ENCODE data around the gene PYCARD. TPM values are rescaled to one million over a fixed set of nuclear protein-coding genes. Genes with fewer than 3 reads are reported as not detected.

Gene PYCARD
- total RNA-seq, 4 donors from 2014 or later: 33.3 to 128 (median 90.6) TPM

GRCh38 chr16:31228206-31228605, 25.6 kb upstream of the PYCARD start:
- intact Hi-C loops (cut with DNase I; ENCODE audit: low total_unique reads): no loop called here
- in situ Hi-C loops (cut with MboI; ENCODE audit: low pct_ligation_motif_present in 1 of 4, low pct_unique_long_range_greater_than_20kb in 1 of 4, low sequenced_read_pairs in 3 of 4): no loop called here
- Histone ChIP-seq H3K36me3 (no peaks in the 10 kb centered on the region), H3K27me3 (no peaks in the 10 kb centered on the region), H3K9me3 (no peaks in the 10 kb centered on the region), H3K4me3 (no peak overlapping the region), H3K4me1 (no peaks in the 10 kb centered on the region), H3K27ac (no peak overlapping the region)
- DNase-seq: no peak
- WGBS, 2 donors (ENCODE audit: low coverage in 1 of 2): 95 to 100% methylated on average over 1 to 4 of the region's 4 CpGs
- TF ChIP-seq EP300 (IDR thresholded peaks at IDR 0.05; ENCODE audit: low read depth) (no peak), POLR2AphosphoS5 (IDR thresholded peaks at IDR 0.05) (no peak), CTCF (IDR thresholded peaks at IDR 0.05) (no peak), POLR2A (IDR thresholded peaks at IDR 0.05) (no peak)

GRCh38 chr16:31225193-31225592, 22.6 kb upstream of the PYCARD start:
- no peak overlapping the region for H3K4me3 ChIP-seq
- H3K4me1 ChIP-seq: no peaks in the 10 kb centered on the region
- no peaks in the 10 kb centered on the region for H3K36me3 ChIP-seq
- intact Hi-C loops (cut with DNase I; ENCODE audit: low total_unique reads) (no loop called here), in situ Hi-C loops (cut with MboI; ENCODE audit: low pct_ligation_motif_present in 1 of 4, low pct_unique_long_range_greater_than_20kb in 1 of 4, low sequenced_read_pairs in 3 of 4) (no loop called here)
- 88 to 94% methylated on average over 1 to 3 of the region's 3 CpGs for WGBS, 2 donors (ENCODE audit: low coverage in 1 of 2)
- H3K9me3 ChIP-seq: no peaks in the 10 kb centered on the region
- H3K27ac ChIP-seq: no peak overlapping the region
- DNase-seq: no peak
- TF ChIP-seq CTCF (IDR thresholded peaks at IDR 0.05) (no peak), POLR2A (IDR thresholded peaks at IDR 0.05) (no peak), POLR2AphosphoS5 (IDR thresholded peaks at IDR 0.05) (no peak), EP300 (IDR thresholded peaks at IDR 0.05; ENCODE audit: low read depth) (no peak)
- no peaks in the 10 kb centered on the region for H3K27me3 ChIP-seq

DNA sequence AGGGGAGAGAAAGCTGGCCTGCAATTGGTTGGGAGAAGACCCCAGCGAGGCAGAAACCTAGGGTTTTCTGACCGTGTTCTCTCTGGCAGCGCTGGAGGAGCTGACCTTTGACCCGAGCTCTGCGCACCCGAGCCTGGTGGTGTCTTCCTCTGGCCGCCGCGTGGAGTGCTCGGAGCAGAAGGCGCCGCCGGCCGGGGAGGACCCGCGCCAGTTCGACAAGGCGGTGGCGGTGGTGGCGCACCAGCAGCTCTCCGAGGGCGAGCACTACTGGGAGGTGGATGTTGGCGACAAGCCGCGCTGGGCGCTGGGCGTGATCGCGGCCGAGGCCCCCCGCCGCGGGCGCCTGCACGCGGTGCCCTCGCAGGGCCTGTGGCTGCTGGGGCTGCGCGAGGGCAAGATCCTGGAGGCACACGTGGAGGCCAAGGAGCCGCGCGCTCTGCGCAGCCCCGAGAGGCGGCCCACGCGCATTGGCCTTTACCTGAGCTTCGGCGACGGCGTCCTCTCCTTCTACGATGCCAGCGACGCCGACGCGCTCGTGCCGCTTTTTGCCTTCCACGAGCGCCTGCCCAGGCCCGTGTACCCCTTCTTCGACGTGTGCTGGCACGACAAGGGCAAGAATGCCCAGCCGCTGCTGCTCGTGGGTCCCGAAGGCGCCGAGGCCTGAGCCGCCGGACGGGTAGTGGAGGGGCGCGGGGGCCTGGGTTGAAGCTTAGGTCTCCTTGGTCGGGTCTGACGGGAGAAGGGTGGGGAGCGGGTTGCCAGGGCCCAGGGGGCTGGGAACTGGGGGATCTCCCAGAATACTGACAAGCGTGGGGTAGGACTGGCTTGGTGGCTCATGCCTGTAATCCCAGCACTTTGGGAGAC, 21.8 kb upstream of the PYCARD start:
- Histone ChIP-seq H3K36me3 (no peaks in the 10 kb centered on the region), H3K4me1 (no peaks in the 10 kb centered on the region), H3K9me3 (no peaks in the 10 kb centered on the region), H3K4me3 (no peak overlapping the region), H3K27me3 (peaks cover 7% of the 10 kb centered on the region), H3K27ac (no peak overlapping the region)
- TF ChIP-seq CTCF (IDR thresholded peaks at IDR 0.05) (no peak), EP300 (IDR thresholded peaks at IDR 0.05; ENCODE audit: low read depth) (no peak), POLR2A (IDR thresholded peaks at IDR 0.05) (no peak), POLR2AphosphoS5 (IDR thresholded peaks at IDR 0.05) (no peak)
- no peak for DNase-seq
- intact Hi-C loops (cut with DNase I; ENCODE audit: low total_unique reads): no loop called here
- in situ Hi-C loops (cut with MboI; ENCODE audit: low pct_ligation_motif_present in 1 of 4, low pct_unique_long_range_greater_than_20kb in 1 of 4, low sequenced_read_pairs in 3 of 4): no loop called here
- 93% methylated on average over 80 of the region's 80 CpGs; no CpG with 5 or more reads in 1 of the 2 donors for WGBS, 2 donors (ENCODE audit: low coverage in 1 of 2)

DNA sequence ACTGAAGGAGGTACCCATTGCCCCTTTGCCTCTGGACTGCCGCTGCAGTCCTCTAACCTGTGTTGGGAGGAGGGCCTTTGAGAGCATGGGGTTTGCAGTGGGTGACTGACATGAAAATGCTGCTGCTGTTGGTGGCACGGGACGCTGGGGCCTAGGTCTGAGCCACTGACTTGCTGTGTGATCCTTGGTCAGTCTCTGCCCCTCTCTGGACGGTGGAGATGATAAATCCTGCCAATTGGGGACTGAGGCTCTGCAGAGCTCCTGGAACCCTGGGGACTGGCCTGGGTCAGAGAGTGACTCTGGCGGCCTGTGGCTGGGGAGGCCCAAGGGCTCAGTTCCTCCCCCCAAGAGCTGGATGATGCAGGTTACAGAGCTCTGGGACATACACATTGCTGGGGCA, 20.5 kb upstream of the PYCARD start:
- in situ Hi-C loops (cut with MboI; ENCODE audit: low pct_ligation_motif_present in 1 of 4, low pct_unique_long_range_greater_than_20kb in 1 of 4, low sequenced_read_pairs in 3 of 4) (no loop called here), intact Hi-C loops (cut with DNase I; ENCODE audit: low total_unique reads) (no loop called here)
- Histone ChIP-seq H3K36me3 (no peaks in the 10 kb centered on the region), H3K4me1 (no peaks in the 10 kb centered on the region), H3K4me3 (no peak overlapping the region), H3K27me3 (peaks cover 20% of the 10 kb centered on the region), H3K9me3 (no peaks in the 10 kb centered on the region), H3K27ac (no peak overlapping the region)
- no peak for DNase-seq
- 82% methylated on average over 4 of the region's 5 CpGs; no CpG with 5 or more reads in 1 of the 2 donors for WGBS, 2 donors (ENCODE audit: low coverage in 1 of 2)
- TF ChIP-seq POLR2A (IDR thresholded peaks at IDR 0.05): no peak
- TF ChIP-seq CTCF (IDR thresholded peaks at IDR 0.05): no peak
- TF ChIP-seq POLR2AphosphoS5 (IDR thresholded peaks at IDR 0.05): no peak
- no peak for TF ChIP-seq EP300 (IDR thresholded peaks at IDR 0.05; ENCODE audit: low read depth)

Data from transverse colon (tissue), 4 donors.